GM21619 (cell line): ENCODE measurements around the gene UBL4A.
A peak's percentile ranks its signal among the peaks of the same experiment; 100 is the strongest.

Source experiments
- ATAC-seq: cut with Tn5 transposase; IDR thresholded peaks from one replicate; pipeline ENCODE4 v1.9.1; 2021; ENCODE audit not compliant: unreplicated experiment

UBL4A gene

GRCh38 chrX:154440623-154441357 is 45.6 kb downstream of the UBL4A start:
- ATAC-seq, result no peak

GRCh38 chrX:154439841-154440240 is 46.6 kb downstream of the UBL4A start:
- no peak for ATAC-seq

DNA sequence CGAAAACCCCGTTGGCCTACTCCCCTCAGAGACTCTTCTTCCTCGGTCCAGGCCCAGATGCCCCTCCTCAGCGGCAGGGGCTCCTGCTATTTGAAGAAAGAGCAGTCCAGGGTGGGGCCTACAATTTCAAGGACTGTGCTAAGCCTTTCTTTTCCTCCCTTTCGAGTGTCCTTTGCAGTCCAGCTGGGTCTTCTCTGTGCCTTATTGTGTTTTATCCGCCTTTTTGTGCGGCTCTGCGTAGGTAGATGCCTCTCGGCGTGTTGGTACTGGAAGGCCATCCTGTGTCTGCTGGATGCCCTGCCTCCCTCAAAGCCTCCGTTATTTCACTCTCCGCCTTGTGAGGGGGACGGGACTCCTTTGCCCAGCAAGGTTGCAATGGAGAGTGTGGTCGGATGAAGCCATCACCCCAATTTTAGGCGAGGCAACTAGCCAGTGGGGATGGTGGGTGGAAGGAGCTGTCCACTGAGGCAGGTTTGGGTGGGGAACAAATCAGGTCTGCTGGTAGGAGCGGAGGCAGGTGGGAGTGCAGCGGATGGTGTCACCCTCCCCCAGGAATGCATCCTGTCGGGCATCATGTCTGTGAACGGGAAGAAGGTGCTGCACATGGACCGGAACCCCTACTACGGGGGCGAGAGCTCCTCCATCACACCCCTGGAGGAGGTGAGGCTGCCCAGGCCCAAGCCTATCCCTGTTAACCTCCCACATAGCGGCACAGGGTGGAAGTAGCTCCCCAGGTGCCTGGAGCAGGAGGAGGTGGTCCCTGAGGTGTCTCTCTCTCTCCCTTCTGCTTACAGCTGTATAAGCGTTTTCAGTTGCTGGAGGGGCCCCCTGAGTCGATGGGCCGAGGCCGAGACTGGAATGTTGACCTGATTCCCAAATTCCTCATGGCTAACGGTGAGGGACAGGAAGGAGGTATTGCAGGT is 48.2 kb downstream of the UBL4A start:
- ATAC-seq, result no peak

DNA sequence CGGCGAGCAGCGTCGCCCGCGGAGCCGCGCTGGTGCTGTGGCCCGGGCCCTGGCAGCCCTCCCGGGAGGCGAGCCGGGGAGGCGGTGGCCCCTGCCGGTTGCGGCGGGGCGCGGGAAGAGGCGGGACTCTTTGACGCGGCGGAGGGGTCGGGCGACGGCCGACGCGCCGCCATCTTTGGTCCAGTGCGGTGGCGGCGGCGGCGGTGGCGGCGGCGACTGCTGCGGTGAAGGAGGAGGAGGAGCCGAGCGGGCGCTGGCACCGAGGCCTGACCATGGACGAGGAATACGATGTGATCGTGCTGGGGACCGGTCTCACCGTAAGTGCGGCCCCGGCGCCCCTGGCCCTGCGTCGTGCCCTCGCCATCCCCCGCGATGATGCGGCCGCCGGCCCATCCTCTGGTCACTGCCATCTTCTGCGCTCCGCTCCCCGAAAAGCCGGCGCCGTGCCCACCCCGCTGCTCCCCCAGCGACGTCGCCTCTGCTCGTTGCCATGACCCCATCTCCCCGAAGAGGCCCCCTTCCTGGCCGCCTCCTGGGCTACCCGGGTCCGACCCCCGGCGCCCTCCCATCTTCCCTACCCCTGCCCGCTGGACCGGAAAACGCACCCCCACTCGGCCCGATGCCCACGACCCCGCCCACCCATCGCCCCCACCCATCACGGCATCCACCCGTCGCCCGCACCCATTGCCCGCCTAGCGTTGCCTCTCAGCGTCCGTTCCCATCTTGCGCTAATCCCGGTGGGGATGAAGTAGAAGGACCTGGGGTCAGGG is 49.2 kb downstream of the UBL4A start, which contains the start of gene GDI1:
Gene GDI1, plus strand, starts transcription at position 172 of the 770 bp plus-strand sequence. Its CDS starts 101 bp downstream, at position 273.
- ATAC-seq, result peak; percentile 46

- peak; percentile 26 for ATAC-seq
Observed at GRCh38 chrX:154436374-154436982, 49.9 kb downstream of the UBL4A start.

- no peak for ATAC-seq
Observed at GRCh38 chrX:154435171-154435733, 51.2 kb downstream of the UBL4A start.

- ATAC-seq, result no peak
Observed at GRCh38 chrX:154434394-154435168, 51.8 kb downstream of the UBL4A start.
